B cell (primary cell): ENCODE data around the gene MIS18A. TPM values are rescaled to one million over a fixed set of nuclear protein-coding genes. Genes with fewer than 3 reads are reported as not detected.

Experiments used
- ATAC-seq: fragments of 200-7000 bp; cut with Tn5 transposase; one replicate; pipeline ENCODE4 v1.10.0; 2021; ENCODE audit warnings: low read depth, mild to moderate bottlenecking, moderate number of reproducible peaks, moderate library complexity
- CTCF ChIA-PET: fragments of 350-600 bp; sonication (Branson Sonifier 250); formaldehyde crosslinking; loops from one replicate; lab custom pipeline; 2021; ENCODE audit warnings: antibody characterized with exemption, inconsistent platforms; lab: Charles Lee
- POLR2A ChIA-PET: fragments of 350-600 bp; sonication (Branson Sonifier 250); formaldehyde crosslinking; loops from one replicate; lab custom pipeline; 2021; ENCODE audit warnings: antibody characterized with exemption; lab: Charles Lee
- DNase-seq: peaks from one replicate; pipeline ENCODE4 v3.0.0; 2013
- H2AFZ ChIP-seq: 2 replicates; pipeline ENCODE4 v1.6.1; 2012; ENCODE audit warnings: mild to moderate bottlenecking, low read depth, low read length; ENCODE audit not compliant: insufficient read depth, poor library complexity, severe bottlenecking
- H3K27ac ChIP-seq, 2 donors: 1 replicate in 1 of 2; 2 replicates in 1 of 2; pipeline ENCODE4 v1.5.1; 2012 to 2013; ENCODE audit warnings: low read length in 2 of 2, mild to moderate bottlenecking in 2 of 2, moderate library complexity in 1 of 2
- H3K27me3 ChIP-seq, 4 experiments: fragments of 200-600 bp in 1 of 4; sonication (generic) in 1 of 4; replicated peaks in 1 of 4; 1 replicate in 2 of 4; 2 replicates in 2 of 4; pipeline versions ENCODE4 v1.6.1 to v1.7.0; 2013 to 2016; ENCODE audit warnings: low read length in 3 of 4, mild to moderate bottlenecking in 2 of 4, mixed read lengths in 1 of 4, moderate library complexity in 1 of 4; ENCODE audit not compliant: insufficient read depth in 4 of 4, control insufficient read depth in 3 of 4; ENCODE audit errors: control extremely low read depth in 1 of 4
- H3K36me3 ChIP-seq, 2 experiments: replicated peaks in 1 of 2; 1 replicate in 1 of 2; 2 replicates in 1 of 2; pipeline versions ENCODE4 v1.6.1 to v1.7.1; 2013; ENCODE audit warnings: low read length in 1 of 2; ENCODE audit not compliant: insufficient read depth in 2 of 2, control insufficient read depth in 1 of 2; ENCODE audit errors: control extremely low read depth in 1 of 2, extremely low read depth in 1 of 2
- H3K4me1 ChIP-seq, 2 donors: fragments of 200-600 bp in 1 of 2; sonication (generic) in 1 of 2; 1 replicate in 1 of 2; 2 replicates in 1 of 2; pipeline versions ENCODE4 v1.5.1 to v1.6.1; 2013 to 2017; ENCODE audit warnings: low read length in 2 of 2; ENCODE audit not compliant: control insufficient read depth in 2 of 2, insufficient read depth in 2 of 2
- H3K4me2 ChIP-seq: replicated peaks from 2 replicates; pipeline ENCODE3; 2012; ENCODE audit warnings: mild to moderate bottlenecking, low read depth, low read length; ENCODE audit not compliant: poor library complexity, severe bottlenecking
- H3K4me3 ChIP-seq, 5 experiments: fragments of 200-600 bp in 1 of 5; sonication (generic) in 1 of 5; 1 replicate in 3 of 5; 2 replicates in 2 of 5; pipeline versions ENCODE4 v1.5.1 to v1.7.0; 2011 to 2016; ENCODE audit warnings: low read length in 4 of 5, mild to moderate bottlenecking in 4 of 5, low read depth in 2 of 5, control low read depth in 1 of 5, moderate library complexity in 1 of 5; ENCODE audit not compliant: insufficient read depth in 1 of 5; ENCODE audit errors: control extremely low read depth in 1 of 5, extremely low read depth in 1 of 5
- H3K79me2 ChIP-seq: fragments of 200-600 bp; sonication (generic); one replicate; pipeline ENCODE4 v1.6.0; 2016; ENCODE audit warnings: low read length; ENCODE audit not compliant: control insufficient read depth, insufficient read depth
- H3K9ac ChIP-seq: fragments of 200-600 bp; sonication (generic); 2 replicates; pipeline ENCODE4 v1.6.1; 2017; ENCODE audit warnings: mild to moderate bottlenecking, low read length, moderate library complexity
- H3K9me3 ChIP-seq, 3 donors: one replicate each; pipeline versions ENCODE4 v1.6.1 to v1.7.1; 2013; ENCODE audit warnings: low read length in 2 of 3; ENCODE audit not compliant: control insufficient read depth in 2 of 3, insufficient read depth in 1 of 3; ENCODE audit errors: control extremely low read depth in 1 of 3
- H4K20me1 ChIP-seq: 2 replicates; pipeline ENCODE4 v1.6.0; 2012; ENCODE audit warnings: mild to moderate bottlenecking, low read length; ENCODE audit not compliant: insufficient read depth, control insufficient read depth, poor library complexity, severe bottlenecking
- H3K27ac Mint-ChIP-seq: one replicate; pipeline ENCODE4 v1.8.0; 2021; ENCODE audit warnings: mixed read lengths
- H3K27me3 Mint-ChIP-seq: one replicate; pipeline ENCODE4 v1.8.0; 2021; ENCODE audit warnings: mixed read lengths
- H3K4me1 Mint-ChIP-seq: one replicate; pipeline ENCODE4 v1.8.0; 2021; ENCODE audit warnings: mixed read lengths
- H3K4me3 Mint-ChIP-seq: one replicate; pipeline ENCODE4 v1.8.0; 2021; ENCODE audit warnings: mixed read lengths
- H3K9me3 Mint-ChIP-seq: one replicate; pipeline ENCODE4 v1.8.0; 2022; ENCODE audit warnings: mixed read lengths; ENCODE audit not compliant: insufficient read depth
- CTCF ChIP-seq: fragments of 200-600 bp; IDR thresholded peaks from one replicate; pipeline ENCODE4 v1.8.0; 2022; ENCODE audit warnings: antibody characterized with exemption, mild to moderate bottlenecking
- EZH2 ChIP-seq: IDR thresholded peaks from 2 replicates; pipeline ENCODE4 v1.6.1; 2012; ENCODE audit warnings: borderline replicate concordance, low read depth, mild to moderate bottlenecking, moderate library complexity, low read length; ENCODE audit not compliant: insufficient read depth, poor library complexity, severe bottlenecking
- WGBS: methylation state at CpG from one replicate; pipeline ENCODE4 v1.1.5; 2013; ENCODE audit warnings: missing lambda C conversion rate; ENCODE audit not compliant: insufficient coverage; 5-methylcytosine and 5-hydroxymethylcytosine counted together
- intact Hi-C: fragments of 100-400 bp; cut with micrococcal nuclease; formaldehyde crosslinking; loops from one replicate; pipeline ENCODE4 v1.10.0; 2022
- polyA plus RNA-seq: library from polyadenylated mRNA; depleted of rRNA; stranded (reverse); fragments of >200 nt; gene quantifications from 2 replicates; pipeline ENCODE4 v1.2.3, GENCODE V29; 2012
- total RNA-seq, 2 donors: library from RNA; stranded (reverse); fragments of 120-200 nt in 1 of 2; gene quantifications; 1 replicate in 1 of 2; 2 replicates in 1 of 2; pipeline versions ENCODE4 v1.2.3 to v1.2.4, GENCODE V29; 2013 to 2022

The MIS18A gene
- total and polyA plus RNA-seq, 2 donors (not counting 1 experiment from before 2014, with no cell fraction given), result 4.0 to 10.4 TPM

GRCh38 chr21:32304998-32305397 is 26.1 kb upstream of the MIS18A start:
- WGBS, result 100% methylated on average over 5 of the region's 7 CpGs
- DNase-seq (no peak), ATAC-seq (no peak)
- Histone ChIP-seq H3K27me3 (no peaks in the 10 kb centered on the region), H3K36me3 (peaks cover 0 to 2% of the 10 kb centered on the region in 2 experiments), H3K4me1 (no peaks in the 10 kb centered on the region), H3K4me3 (no peak overlapping the region), H2AFZ (no peak overlapping the region), H3K4me2 (no peak overlapping the region), H4K20me1 (no peaks in the 10 kb centered on the region), H3K9ac (no peak overlapping the region), H3K27ac (no peak overlapping the region), H3K79me2 (no peaks in the 10 kb centered on the region), H3K9me3 (no peaks in the 10 kb centered on the region)
- H3K27me3 Mint-ChIP-seq, result no peaks in the 10 kb centered on the region
- no peak overlapping the region for H3K27ac Mint-ChIP-seq
- no peaks in the 10 kb centered on the region for H3K9me3 Mint-ChIP-seq
- intact Hi-C loops, result no loop called here
- no peaks in the 10 kb centered on the region for H3K4me1 Mint-ChIP-seq
- POLR2A ChIA-PET, result no interaction called here
- TF ChIP-seq EZH2, result no peak
- no peak for TF ChIP-seq CTCF
- H3K4me3 Mint-ChIP-seq, result no peak overlapping the region
- CTCF ChIA-PET, result no interaction called here

GRCh38 chr21:32303385-32303784 is 24.5 kb upstream of the MIS18A start:
- Histone ChIP-seq H3K4me2 (no peak overlapping the region), H4K20me1 (no peaks in the 10 kb centered on the region), H3K9ac (no peak overlapping the region), H3K27me3 (no peaks in the 10 kb centered on the region), H3K9me3 (no peaks in the 10 kb centered on the region), H3K27ac (no peak overlapping the region), H3K79me2 (no peaks in the 10 kb centered on the region), H3K4me3 (no peak overlapping the region), H2AFZ (no peak overlapping the region), H3K36me3 (peaks cover 0 to 2% of the 10 kb centered on the region in 2 experiments), H3K4me1 (no peaks in the 10 kb centered on the region)
- H3K4me1 Mint-ChIP-seq, result no peaks in the 10 kb centered on the region
- no peaks in the 10 kb centered on the region for H3K27me3 Mint-ChIP-seq
- ATAC-seq (no peak), DNase-seq (no peak)
- intact Hi-C loops, result no loop called here
- POLR2A ChIA-PET, result no interaction called here
- TF ChIP-seq CTCF (no peak), EZH2 (no peak)
- WGBS, result no CpG with 5 or more reads among the region's 1 CpG
- no peak overlapping the region for H3K4me3 Mint-ChIP-seq
- CTCF ChIA-PET, result no interaction called here
- no peak overlapping the region for H3K27ac Mint-ChIP-seq
- H3K9me3 Mint-ChIP-seq, result no peaks in the 10 kb centered on the region
